Brain microvascular endothelial cell (primary cell): ENCODE measurements around the gene SERPINF2.
A peak's percentile ranks its signal among the peaks of the same experiment; 100 is the strongest.
"Not testable (repeated sequence)": the region's sequence is repeated elsewhere in the genome, so short reads cannot be mapped to it uniquely, and the experiment has no call there.

Experiments used
- DNase-seq: peaks from one replicate; pipeline ENCODE4 v3.0.0-alpha.2; 2020
- H3K27ac ChIP-seq: fragments of 250-450 bp; sonication (Bioruptor Pico); 2 replicates; pipeline ENCODE4 v1.5.1; 2020; ENCODE audit warnings: mild to moderate bottlenecking, moderate library complexity
- H3K27me3 ChIP-seq: fragments of 250-450 bp; sonication (Bioruptor Pico); replicated peaks from 2 replicates; pipeline ENCODE4 v1.5.1; 2020; ENCODE audit warnings: mild to moderate bottlenecking
- H3K36me3 ChIP-seq: fragments of 250-450 bp; sonication (Bioruptor Pico); replicated peaks from 2 replicates; pipeline ENCODE4 v1.5.1; 2020; ENCODE audit warnings: mild to moderate bottlenecking
- H3K4me3 ChIP-seq: 2 replicates; pipeline ENCODE4 v1.5.1; 2011; ENCODE audit warnings: low read depth, mild to moderate bottlenecking, control low read depth, low read length, moderate library complexity
- CTCF ChIP-seq: IDR thresholded peaks from 2 replicates; pipeline ENCODE4 v1.5.1; 2011; ENCODE audit warnings: low read depth, mild to moderate bottlenecking, moderate library complexity, low read length, control low read depth, inconsistent platforms; ENCODE audit errors: missing control alignments
- in situ Hi-C: cut with HindIII; loops from 2 replicates; pipeline ENCODE4 v1.10.0; 2017; ENCODE audit warnings: low sequenced_read_pairs, low pct_ligation_motif_present

The SERPINF2 gene

GRCh38 chr17:1759529-1759928 is 16.9 kb downstream of the SERPINF2 start:
- no peak for DNase-seq
- in situ Hi-C loops = no loop called here
- no peak overlapping the region for H3K27ac ChIP-seq
- no peaks in the 10 kb centered on the region for H3K27me3 ChIP-seq
- H3K36me3 ChIP-seq = no peaks in the 10 kb centered on the region
- no peak for TF ChIP-seq CTCF
- H3K4me3 ChIP-seq = no peak overlapping the region

- DNase-seq = no peak
- in situ Hi-C loops = no loop called here
- Histone ChIP-seq H3K27ac (no peak overlapping the region), H3K36me3 (no peaks in the 10 kb centered on the region), H3K27me3 (no peaks in the 10 kb centered on the region), H3K4me3 (peak overlapping the region; percentile 52)
- no peak for TF ChIP-seq CTCF
These were observed 19.7 kb downstream of the SERPINF2 start for GRCh38 chr17:1762233-1762900.

- no peak overlapping the region for H3K27ac ChIP-seq
- peak overlapping the region; percentile 52 for H3K4me3 ChIP-seq
- H3K36me3 ChIP-seq = no peaks in the 10 kb centered on the region
- no peaks in the 10 kb centered on the region for H3K27me3 ChIP-seq
- in situ Hi-C loops = no loop called here
- peak; percentile 38 for DNase-seq
- no peak for TF ChIP-seq CTCF
These were observed 20.5 kb downstream of the SERPINF2 start for GRCh38 chr17:1762901-1763898.

- no peak overlapping the region for H3K4me3 ChIP-seq
- DNase-seq = peak; percentile 74
These were observed 21.6 kb downstream of the SERPINF2 start for GRCh38 chr17:1764284-1764683.

GRCh38 chr17:1764705-1765104 is 22.0 kb downstream of the SERPINF2 start:
- DNase-seq, H3K27me3 ChIP-seq, in situ Hi-C loops, H3K36me3 ChIP-seq, H3K4me3 ChIP-seq: not testable (repeated sequence)
- peak overlapping the region; percentile 52 for H3K27ac ChIP-seq

More at GRCh38 chr17:1764284-1764683, 21.6 kb downstream of the SERPINF2 start:
- TF ChIP-seq CTCF = no peak
- H3K27ac ChIP-seq = peak overlapping the region; percentile 52
- no peaks in the 10 kb centered on the region for H3K27me3 ChIP-seq
- in situ Hi-C loops = no loop called here
- H3K36me3 ChIP-seq = no peaks in the 10 kb centered on the region

GRCh38 chr17:1765576-1765975 is 22.9 kb downstream of the SERPINF2 start:
- Histone ChIP-seq H3K36me3 (no peaks in the 10 kb centered on the region), H3K27ac (no peak overlapping the region), H3K4me3 (no peak overlapping the region), H3K27me3 (no peaks in the 10 kb centered on the region)
- in situ Hi-C loops = no loop called here
- no peak for TF ChIP-seq CTCF
- no peak for DNase-seq
